Measurements from ENCODE around the gene MYO3B.

Gene MYO3B

DNA sequence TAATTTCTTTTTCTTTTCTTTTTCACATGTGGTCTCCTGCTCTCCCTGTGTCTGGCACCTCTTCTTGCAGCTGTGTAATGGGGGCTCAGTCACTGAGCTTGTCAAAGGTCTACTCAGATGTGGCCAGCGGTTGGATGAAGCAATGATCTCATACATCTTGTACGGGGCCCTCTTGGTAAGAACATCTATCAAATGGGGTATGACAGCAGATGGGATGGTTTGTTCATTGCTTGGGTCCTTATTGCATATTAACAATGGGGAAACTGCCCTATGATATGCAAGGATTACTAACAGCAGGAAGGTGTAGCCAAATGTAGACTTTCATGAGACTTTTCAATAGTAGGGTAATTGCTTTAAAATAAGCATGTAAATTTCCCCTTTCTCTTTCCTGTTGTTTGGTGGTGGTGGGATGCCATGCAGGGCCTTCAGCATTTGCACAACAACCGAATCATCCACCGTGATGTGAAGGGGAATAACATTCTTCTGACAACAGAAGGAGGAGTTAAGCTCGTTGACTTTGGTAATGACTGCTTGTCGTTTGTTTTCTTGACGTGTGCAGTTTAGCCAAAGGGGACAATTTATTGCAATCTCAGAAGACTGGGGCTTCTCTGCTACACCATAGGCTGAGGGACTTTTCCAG, 36.5 kb downstream of the MYO3B start:
- no peak overlapping the region for H3K4me3 ChIP-seq (ENCODE audit: low read length)
- DNase-seq (ENCODE audit: low read depth) = no peak
- TF ChIP-seq, protein P1, sequence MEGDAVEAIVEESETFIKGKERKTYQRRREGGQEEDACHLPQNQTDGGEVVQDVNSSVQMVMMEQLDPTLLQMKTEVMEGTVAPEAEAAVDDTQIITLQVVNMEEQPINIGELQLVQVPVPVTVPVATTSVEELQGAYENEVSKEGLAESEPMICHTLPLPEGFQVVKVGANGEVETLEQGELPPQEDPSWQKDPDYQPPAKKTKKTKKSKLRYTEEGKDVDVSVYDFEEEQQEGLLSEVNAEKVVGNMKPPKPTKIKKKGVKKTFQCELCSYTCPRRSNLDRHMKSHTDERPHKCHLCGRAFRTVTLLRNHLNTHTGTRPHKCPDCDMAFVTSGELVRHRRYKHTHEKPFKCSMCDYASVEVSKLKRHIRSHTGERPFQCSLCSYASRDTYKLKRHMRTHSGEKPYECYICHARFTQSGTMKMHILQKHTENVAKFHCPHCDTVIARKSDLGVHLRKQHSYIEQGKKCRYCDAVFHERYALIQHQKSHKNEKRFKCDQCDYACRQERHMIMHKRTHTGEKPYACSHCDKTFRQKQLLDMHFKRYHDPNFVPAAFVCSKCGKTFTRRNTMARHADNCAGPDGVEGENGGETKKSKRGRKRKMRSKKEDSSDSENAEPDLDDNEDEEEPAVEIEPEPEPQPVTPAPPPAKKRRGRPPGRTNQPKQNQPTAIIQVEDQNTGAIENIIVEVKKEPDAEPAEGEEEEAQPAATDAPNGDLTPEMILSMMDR (conservative IDR thresholded peaks at IDR 0.05; ENCODE audit: low read depth, low read length) = no peak

DNA sequence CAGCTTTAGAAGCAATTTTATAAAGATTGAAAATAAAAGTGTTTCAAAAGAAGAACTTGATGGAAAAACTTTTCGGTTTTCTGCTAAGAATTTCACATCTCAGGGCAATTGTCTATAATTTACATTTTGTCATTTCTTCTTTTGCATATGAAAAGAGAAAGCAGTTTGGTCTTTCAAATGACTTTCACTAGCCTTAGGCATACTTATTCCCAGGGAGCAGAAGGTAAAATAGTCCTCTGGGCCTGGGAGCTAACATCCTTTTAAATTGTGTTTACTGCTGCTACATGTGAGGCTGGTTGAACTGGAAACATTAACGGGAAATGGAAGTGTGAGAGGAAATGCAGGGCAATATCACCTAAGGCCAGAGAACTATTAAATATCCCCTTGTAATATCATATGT, 37.1 kb downstream of the MYO3B start:
- TF ChIP-seq, protein P1 (conservative IDR thresholded peaks at IDR 0.05; ENCODE audit: low read depth, low read length) = no peak
- no peak for DNase-seq (ENCODE audit: low read depth)
- H3K4me3 ChIP-seq (ENCODE audit: low read length) = no peak overlapping the region

DNA sequence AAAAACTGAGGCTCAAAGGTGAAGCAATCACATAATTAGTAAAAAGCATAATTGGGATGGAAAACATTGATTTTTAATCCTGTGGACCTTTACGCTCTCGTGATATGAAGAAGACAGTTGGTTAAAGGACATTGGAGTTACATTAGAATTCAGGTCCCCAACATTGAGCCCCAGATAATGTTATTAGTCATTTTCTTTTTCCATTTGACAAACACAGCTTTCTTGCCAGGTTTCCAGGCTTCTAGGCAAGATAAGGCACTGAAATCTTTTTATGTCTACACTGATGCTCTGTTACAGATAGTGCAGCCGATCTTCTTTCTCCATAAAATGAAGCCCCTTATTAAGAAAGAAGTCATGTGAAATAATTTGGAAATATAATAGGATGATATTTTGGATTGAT, 38.5 kb downstream of the MYO3B start:
- TF ChIP-seq, protein P1 (conservative IDR thresholded peaks at IDR 0.05; ENCODE audit: low read depth, low read length) = no peak
- no peak overlapping the region for H3K4me3 ChIP-seq (ENCODE audit: low read length)
- no peak for DNase-seq (ENCODE audit: low read depth)

DNA sequence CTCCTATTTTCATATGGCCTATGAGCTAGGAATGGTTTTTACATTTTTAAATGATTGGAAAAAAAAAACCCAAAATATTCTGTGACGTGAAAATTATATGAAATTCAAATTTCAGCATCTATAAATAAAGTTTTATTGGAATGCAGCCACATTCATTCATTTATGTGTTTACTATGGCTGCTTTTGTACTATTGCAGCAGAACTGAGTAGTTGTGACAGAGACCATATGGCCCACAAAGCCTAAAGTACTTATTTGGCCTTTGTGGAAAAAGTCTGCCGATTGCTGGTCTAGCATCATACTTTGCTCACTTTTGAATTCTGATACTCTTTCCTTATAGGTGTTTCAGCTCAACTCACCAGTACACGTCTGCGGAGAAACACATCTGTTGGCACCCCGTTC, 39.0 kb downstream of the MYO3B start:
- no peak for DNase-seq (ENCODE audit: low read depth)
- TF ChIP-seq, protein P1 (conservative IDR thresholded peaks at IDR 0.05; ENCODE audit: low read depth, low read length) = no peak
- no peak overlapping the region for H3K4me3 ChIP-seq (ENCODE audit: low read length)

DNA sequence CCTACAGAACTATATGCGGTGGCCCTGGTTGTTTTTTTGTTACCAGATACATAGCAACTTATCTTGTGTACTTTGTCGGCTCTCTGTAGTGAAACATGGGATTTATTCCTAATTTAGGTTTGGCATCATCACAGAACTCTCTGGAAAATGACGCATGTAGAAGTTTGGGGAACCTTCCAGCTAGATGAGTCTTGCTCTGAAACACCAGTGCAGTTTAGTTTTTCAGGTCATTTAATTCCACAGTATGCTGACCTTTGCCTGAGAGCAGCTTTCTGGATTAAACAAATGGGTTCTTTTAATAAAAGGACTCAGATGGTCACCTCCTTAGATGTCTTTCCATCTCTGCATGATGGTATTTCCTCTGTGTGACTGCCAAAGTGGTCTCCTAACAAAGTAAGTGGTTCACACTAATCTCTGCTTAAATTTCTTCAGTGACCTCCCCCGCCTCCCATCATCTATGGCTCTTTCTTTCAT, 39.9 kb downstream of the MYO3B start:
- no peak for DNase-seq (ENCODE audit: low read depth)
- no peak overlapping the region for H3K4me3 ChIP-seq (ENCODE audit: low read length)
- TF ChIP-seq, protein P1 (conservative IDR thresholded peaks at IDR 0.05; ENCODE audit: low read depth, low read length) = no peak

DNA sequence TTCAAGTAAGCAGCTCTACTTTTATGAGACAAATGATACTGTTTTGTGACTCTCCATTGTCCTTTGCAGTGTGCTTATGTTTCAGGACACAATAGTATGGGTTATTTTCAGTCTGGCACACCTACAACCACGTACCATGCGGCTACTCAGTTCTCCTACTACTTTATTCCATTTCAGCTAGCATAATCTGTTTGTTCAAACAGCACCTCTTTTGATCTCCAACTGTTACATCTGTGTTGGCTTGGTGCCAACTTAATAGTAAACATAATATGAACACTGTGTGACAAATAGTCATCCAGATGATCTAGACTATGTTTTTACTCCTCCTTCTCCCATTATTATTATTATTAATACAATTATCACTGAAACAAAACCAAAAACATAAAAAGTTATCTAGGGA, 40.5 kb downstream of the MYO3B start:
- TF ChIP-seq, protein P1 (conservative IDR thresholded peaks at IDR 0.05; ENCODE audit: low read depth, low read length) = no peak
- H3K4me3 ChIP-seq (ENCODE audit: low read length) = no peak overlapping the region
- DNase-seq (ENCODE audit: low read depth) = no peak

DNA sequence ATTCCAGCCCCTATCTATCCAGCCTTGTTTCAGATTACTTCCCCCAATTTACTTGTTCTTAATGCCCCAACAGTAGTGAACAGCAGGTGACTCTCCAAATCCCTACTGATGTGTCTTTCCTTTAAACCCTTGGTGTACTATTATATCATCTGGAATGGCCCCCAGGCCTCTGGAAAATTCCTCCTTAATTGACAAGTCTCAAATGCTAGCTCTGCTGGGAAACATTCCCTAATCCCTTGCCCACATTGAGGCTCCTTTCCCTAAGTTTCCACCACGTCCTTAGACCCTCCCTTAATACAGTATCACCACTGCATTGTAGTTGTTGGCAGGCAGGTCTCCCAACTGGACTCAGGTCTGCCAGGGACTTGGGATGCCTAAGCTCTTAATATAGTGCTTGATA, 41.0 kb downstream of the MYO3B start:
- no peak overlapping the region for H3K4me3 ChIP-seq (ENCODE audit: low read length)
- TF ChIP-seq, protein P1 (conservative IDR thresholded peaks at IDR 0.05; ENCODE audit: low read depth, low read length) = no peak
- no peak for DNase-seq (ENCODE audit: low read depth)

Measured in retinal pigment epithelial cell (primary cell).